Heart right ventricle (tissue), 16 donors: ENCODE measurements around the gene ABCD2. TPM values are rescaled to one million over a fixed set of nuclear protein-coding genes. Genes with fewer than 3 reads are reported as not detected.

Experiments
- ATAC-seq, 8 donors: fragments of 200-7000 bp; cut with Tn5 transposase; one replicate each; pipeline ENCODE4 v1.9.1; 2020; ENCODE audit warnings: mild to moderate bottlenecking in 8 of 8, moderate library complexity in 8 of 8, moderate number of reproducible peaks in 1 of 8
- DNase-seq, 2 donors: peaks; one replicate each; pipeline ENCODE4 v3.0.0-alpha.2; 2020
- H3K27ac ChIP-seq, 10 donors: fragments of 200-600 bp; sonication (generic) in 2 of 10; one replicate each; pipeline versions ENCODE4 v1.5.0 to v1.8.0; 2020 to 2022; ENCODE audit warnings: mild to moderate bottlenecking in 3 of 10
- H3K27me3 ChIP-seq, 7 donors: fragments of 200-600 bp; one replicate each; pipeline ENCODE4 v1.8.0; 2021 to 2022; ENCODE audit warnings: mild to moderate bottlenecking in 2 of 7
- H3K36me3 ChIP-seq, 9 donors: fragments of 200-600 bp; sonication (generic) in 1 of 9; one replicate each; pipeline versions ENCODE4 v1.5.0 to v1.8.0; 2020 to 2022; ENCODE audit warnings: mild to moderate bottlenecking in 2 of 9
- H3K4me1 ChIP-seq, 9 donors: fragments of 200-600 bp; sonication (generic) in 1 of 9; one replicate each; pipeline versions ENCODE4 v1.5.0 to v1.8.0; 2020 to 2022; ENCODE audit warnings: mild to moderate bottlenecking in 4 of 9
- H3K4me3 ChIP-seq, 10 donors: fragments of 200-600 bp; sonication (generic) in 2 of 10; one replicate each; pipeline versions ENCODE4 v1.5.0 to v1.8.0; 2020 to 2022; ENCODE audit warnings: mild to moderate bottlenecking in 7 of 10, moderate library complexity in 2 of 10
- H3K9me3 ChIP-seq, 11 donors: fragments of 200-600 bp in 10 of 11; sonication (generic) in 2 of 11; one replicate each; pipeline versions ENCODE4 v1.5.0 to v1.8.0; 2013 to 2022; ENCODE audit warnings: mild to moderate bottlenecking in 2 of 11, control low read depth in 1 of 11, moderate library complexity in 1 of 11
- WGBS, 2 donors: extraction: QIAGEN DNeasy Blood & Tissue Kit; methylation state at CpG; one replicate each; pipeline ENCODE4 v1.1.7; 2013; ENCODE audit warnings: inconsistent platforms in 1 of 2; 5-methylcytosine and 5-hydroxymethylcytosine counted together
- intact Hi-C, 10 donors: fragments of 100-400 bp; cut with DNase I; formaldehyde crosslinking; loops; one replicate each; pipeline versions ENCODE4 v1.11.1 to v1.14.2; 2022
- polyA plus RNA-seq, 2 donors: library from polyadenylated mRNA; stranded (reverse); fragments of 200-250 nt; gene quantifications; one replicate each; pipeline ENCODE4 v1.2.3, GENCODE V29; 2013
- total RNA-seq, 10 donors: library from RNA; stranded (reverse); fragmentation: NEBNext Ultra II Directional in 3 of 10; extraction: Animal tissue kit (Norgen Biotek cat#: 25700) in 3 of 10; gene quantifications; one replicate each; pipeline versions ENCODE4 v1.2.1 to v1.2.4, GENCODE V29; 2021 to 2023
- TF ChIP-seq, protein P1 (sequence below), 9 donors: fragments of 200-600 bp; sonication (generic) in 2 of 9; IDR thresholded peaks; one replicate each; pipeline versions ENCODE4 v1.5.0 to v1.8.0; 2021 to 2022; ENCODE audit warnings: antibody characterized with exemption in 9 of 9, mild to moderate bottlenecking in 5 of 9, moderate library complexity in 1 of 9
- donor health status: Arrhythmogenic right ventricular cardiomyopathy.
- donor health status: ischemic (EF 13 %, LVEDD 7.1; RV severe dilation, severe dysfunction).
- donor health status: healthy with polysubstance abuse.
- donor health status: DM: no; HTN: yes; CAD: no.
- donor health status: DM: no; HTN: no; CAD: no.
- donor health status: ischemic (EF 25% LVEDD 6.9; RV normal size, moderate dysfunction).
- donor health status: ischemic (EF 25% LVEDD 5.7; RV mildly dilated, moderate dysfunction).
- donor health status: healthy.
- donor health status: DM: yes; HTN: yes; CAD: no.
- donor health status: Ischemic cardiomyopathy.
- donor health status: ischemic (EF 35%, LVEDD 5.7; RV mildly dilated, moderate dysfunction).
- donor health status: nonischemic (EF 11% LVEDD 7.7; RV severe dilation, severe dysfunction).
- donor health status: DM: yes; HTN: yes; CAD: no.
- donor health status: PGD.
- donor health status: ischemic (EF 29% LVEDD 5.4; RV normal size, mild dysfunction).
- donor health status: nonischemic (EF 23%, LVEDD 6.1; RV moderate dilation, normal function).

ABCD2 gene
- total and polyA plus RNA-seq, 12 donors = 0.32 to 10.1 (median 7.6) TPM

- Histone ChIP-seq H3K9me3 (no peaks in the 10 kb centered on the region), H3K36me3 (no peaks in the 10 kb centered on the region), H3K27me3 (no peaks in the 10 kb centered on the region), H3K4me1 (no peaks in the 10 kb centered on the region), H3K4me3 (no peak overlapping the region), H3K27ac (no peak overlapping the region)
- 80 to 83% methylated on average over 1 of the region's 1 CpG for WGBS, 2 donors
- DNase-seq = no peak
- intact Hi-C loops = no loop called here
- no peak for ATAC-seq
- TF ChIP-seq, protein P1, sequence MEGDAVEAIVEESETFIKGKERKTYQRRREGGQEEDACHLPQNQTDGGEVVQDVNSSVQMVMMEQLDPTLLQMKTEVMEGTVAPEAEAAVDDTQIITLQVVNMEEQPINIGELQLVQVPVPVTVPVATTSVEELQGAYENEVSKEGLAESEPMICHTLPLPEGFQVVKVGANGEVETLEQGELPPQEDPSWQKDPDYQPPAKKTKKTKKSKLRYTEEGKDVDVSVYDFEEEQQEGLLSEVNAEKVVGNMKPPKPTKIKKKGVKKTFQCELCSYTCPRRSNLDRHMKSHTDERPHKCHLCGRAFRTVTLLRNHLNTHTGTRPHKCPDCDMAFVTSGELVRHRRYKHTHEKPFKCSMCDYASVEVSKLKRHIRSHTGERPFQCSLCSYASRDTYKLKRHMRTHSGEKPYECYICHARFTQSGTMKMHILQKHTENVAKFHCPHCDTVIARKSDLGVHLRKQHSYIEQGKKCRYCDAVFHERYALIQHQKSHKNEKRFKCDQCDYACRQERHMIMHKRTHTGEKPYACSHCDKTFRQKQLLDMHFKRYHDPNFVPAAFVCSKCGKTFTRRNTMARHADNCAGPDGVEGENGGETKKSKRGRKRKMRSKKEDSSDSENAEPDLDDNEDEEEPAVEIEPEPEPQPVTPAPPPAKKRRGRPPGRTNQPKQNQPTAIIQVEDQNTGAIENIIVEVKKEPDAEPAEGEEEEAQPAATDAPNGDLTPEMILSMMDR (IDR thresholded peaks at IDR 0.05) = no peak
These were observed 116.9 kb downstream of the ABCD2 start for GRCh38 chr12:39502726-39503125.

Other genes starting within 250 kb of the ABCD2 start
- gene KIF21A, start 176.7 kb downstream of the ABCD2 start, total RNA-seq = 10 to 100 TPM; 42.3 to 71.8 (median 49.9) TPM
- 10 to 100 TPM; 11.4 to 71.8 TPM for gene KIF21A, start 176.7 kb downstream of the ABCD2 start, polyA plus RNA-seq